GM18873 (cell line): ENCODE data around the gene HOXD9.

Experiments used
- ATAC-seq: cut with Tn5 transposase; IDR thresholded peaks from one replicate; pipeline ENCODE4 v1.9.1; 2021; ENCODE audit warnings: mild to moderate bottlenecking, moderate library complexity, moderate number of reproducible peaks; ENCODE audit not compliant: unreplicated experiment, low FRiP score

The HOXD9 gene

GRCh38 chr2:176135035-176135440 is 12.5 kb downstream of the HOXD9 start:
- no peak for ATAC-seq

GRCh38 chr2:176136374-176137251 is 14.1 kb downstream of the HOXD9 start:
- ATAC-seq: no peak

- no peak for ATAC-seq
Observed at GRCh38 chr2:176137252-176137580, 14.7 kb downstream of the HOXD9 start.

GRCh38 chr2:176137906-176138305 is 15.4 kb downstream of the HOXD9 start:
- no peak for ATAC-seq

- ATAC-seq: no peak
Observed at GRCh38 chr2:176138526-176138922, 16.0 kb downstream of the HOXD9 start.

GRCh38 chr2:176138923-176139660 is 16.6 kb downstream of the HOXD9 start:
- no peak for ATAC-seq

GRCh38 chr2:176139661-176140512 is 17.4 kb downstream of the HOXD9 start:
- ATAC-seq: no peak

- peak; percentile 71 for ATAC-seq
Observed at GRCh38 chr2:176140513-176141317, 18.2 kb downstream of the HOXD9 start.

- no peak for ATAC-seq
Observed at GRCh38 chr2:176142281-176142680, 19.8 kb downstream of the HOXD9 start.

- no peak for ATAC-seq
Observed at GRCh38 chr2:176145085-176145969, 22.8 kb downstream of the HOXD9 start.

GRCh38 chr2:176146101-176146500 is 23.6 kb downstream of the HOXD9 start:
- ATAC-seq: no peak

- no peak for ATAC-seq
Observed at GRCh38 chr2:176146645-176147044, 24.1 kb downstream of the HOXD9 start.

- no peak for ATAC-seq
Observed at GRCh38 chr2:176147210-176147799, 24.8 kb downstream of the HOXD9 start.

GRCh38 chr2:176147800-176148496 is 25.4 kb downstream of the HOXD9 start:
- no peak for ATAC-seq

- no peak for ATAC-seq
Observed at GRCh38 chr2:176148751-176149421, 26.4 kb downstream of the HOXD9 start.

GRCh38 chr2:176149481-176149938 is 27.0 kb downstream of the HOXD9 start:
- ATAC-seq: no peak

GRCh38 chr2:176149939-176150583 is 27.5 kb downstream of the HOXD9 start:
- no peak for ATAC-seq
